ENCODE results near the gene TTC23L.
"Not testable (repeated sequence)": the region's sequence is repeated elsewhere in the genome, so short reads cannot be mapped to it uniquely, and the experiment has no call there.

TTC23L gene

GRCh38 chr5:34822956-34823715 lies 15.8 kb upstream of the TTC23L start:
- Histone ChIP-seq H3K79me2 (no peaks in the 10 kb centered on the region), H3K36me3 (ENCODE audit: control insufficient read depth, insufficient read depth, low read length) (no peaks in the 10 kb centered on the region)
- TF ChIP-seq, protein P1, sequence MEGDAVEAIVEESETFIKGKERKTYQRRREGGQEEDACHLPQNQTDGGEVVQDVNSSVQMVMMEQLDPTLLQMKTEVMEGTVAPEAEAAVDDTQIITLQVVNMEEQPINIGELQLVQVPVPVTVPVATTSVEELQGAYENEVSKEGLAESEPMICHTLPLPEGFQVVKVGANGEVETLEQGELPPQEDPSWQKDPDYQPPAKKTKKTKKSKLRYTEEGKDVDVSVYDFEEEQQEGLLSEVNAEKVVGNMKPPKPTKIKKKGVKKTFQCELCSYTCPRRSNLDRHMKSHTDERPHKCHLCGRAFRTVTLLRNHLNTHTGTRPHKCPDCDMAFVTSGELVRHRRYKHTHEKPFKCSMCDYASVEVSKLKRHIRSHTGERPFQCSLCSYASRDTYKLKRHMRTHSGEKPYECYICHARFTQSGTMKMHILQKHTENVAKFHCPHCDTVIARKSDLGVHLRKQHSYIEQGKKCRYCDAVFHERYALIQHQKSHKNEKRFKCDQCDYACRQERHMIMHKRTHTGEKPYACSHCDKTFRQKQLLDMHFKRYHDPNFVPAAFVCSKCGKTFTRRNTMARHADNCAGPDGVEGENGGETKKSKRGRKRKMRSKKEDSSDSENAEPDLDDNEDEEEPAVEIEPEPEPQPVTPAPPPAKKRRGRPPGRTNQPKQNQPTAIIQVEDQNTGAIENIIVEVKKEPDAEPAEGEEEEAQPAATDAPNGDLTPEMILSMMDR (IDR thresholded peaks at IDR 0.05) = no peak

GRCh38 chr5:34826347-34826746 lies 12.6 kb upstream of the TTC23L start:
- no peak overlapping the region for H3K9ac ChIP-seq
- no peak overlapping the region for H3K4me2 ChIP-seq (ENCODE audit: low read length)
- no peaks in the 10 kb centered on the region for H3K4me1 ChIP-seq
- no peaks in the 10 kb centered on the region for H3K36me3 ChIP-seq (ENCODE audit: control insufficient read depth, insufficient read depth, low read length)
- no peaks in the 10 kb centered on the region for H3K27me3 ChIP-seq (ENCODE audit: control insufficient read depth, insufficient read depth, low read length)
- H3K27ac ChIP-seq = no peak overlapping the region
- H3K4me3 ChIP-seq (ENCODE audit: low read depth, low read length) = no peak overlapping the region
- no peak overlapping the region for H2AFZ ChIP-seq
- no peaks in the 10 kb centered on the region for H3K9me3 ChIP-seq (ENCODE audit: control insufficient read depth, low read length)
- H3K79me2 ChIP-seq = no peaks in the 10 kb centered on the region
- TF ChIP-seq, protein P1 (IDR thresholded peaks at IDR 0.05) = no peak

More at GRCh38 chr5:34822956-34823715, 15.8 kb upstream of the TTC23L start:
- no peak overlapping the region for H3K9ac ChIP-seq
- H3K9me3 ChIP-seq (ENCODE audit: control insufficient read depth, low read length) = no peaks in the 10 kb centered on the region
- no peak overlapping the region for H3K4me3 ChIP-seq (ENCODE audit: low read depth, low read length)
- H2AFZ ChIP-seq = no peak overlapping the region
- no peaks in the 10 kb centered on the region for H3K4me1 ChIP-seq
- H3K27me3 ChIP-seq (ENCODE audit: control insufficient read depth, insufficient read depth, low read length) = no peaks in the 10 kb centered on the region
- no peak overlapping the region for H3K27ac ChIP-seq
- no peak overlapping the region for H3K4me2 ChIP-seq (ENCODE audit: low read length)

GRCh38 chr5:34827588-34828506 lies 11.1 kb upstream of the TTC23L start:
- H3K9me3 ChIP-seq (ENCODE audit: control insufficient read depth, low read length) = no peaks in the 10 kb centered on the region
- no peaks in the 10 kb centered on the region for H3K4me1 ChIP-seq
- no peak overlapping the region for H3K27ac ChIP-seq
- TF ChIP-seq, protein P1 (IDR thresholded peaks at IDR 0.05) = no peak
- no peak overlapping the region for H3K4me3 ChIP-seq (ENCODE audit: low read depth, low read length)
- no peak overlapping the region for H3K4me2 ChIP-seq (ENCODE audit: low read length)
- no peaks in the 10 kb centered on the region for H3K27me3 ChIP-seq (ENCODE audit: control insufficient read depth, insufficient read depth, low read length)
- H3K79me2 ChIP-seq = no peaks in the 10 kb centered on the region
- no peak overlapping the region for H2AFZ ChIP-seq
- no peaks in the 10 kb centered on the region for H3K36me3 ChIP-seq (ENCODE audit: control insufficient read depth, insufficient read depth, low read length)
- H3K9ac ChIP-seq = no peak overlapping the region

DNA sequence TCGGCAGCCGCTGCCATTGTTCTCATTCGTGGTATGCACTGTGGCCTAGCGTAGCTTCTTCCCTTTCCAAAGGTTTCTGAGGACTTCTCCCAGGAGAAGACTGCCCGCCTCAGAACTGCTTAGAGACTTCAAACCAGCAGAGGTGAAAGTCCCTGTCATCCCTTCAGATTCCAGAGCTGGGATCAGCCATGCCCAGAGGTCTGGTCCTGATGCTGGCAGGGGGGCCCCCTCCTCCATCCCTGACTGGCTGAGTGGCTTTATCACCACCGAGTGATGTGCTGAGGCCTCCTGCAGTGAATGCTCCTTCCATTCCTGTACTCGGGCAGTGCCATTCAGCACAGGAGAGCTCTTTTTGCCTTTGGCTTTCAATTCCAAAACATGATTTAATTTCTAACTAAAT lies 8.1 kb upstream of the TTC23L start:
- not testable (repeated sequence) for H3K4me3 ChIP-seq (ENCODE audit: low read depth, low read length); H3K4me1 ChIP-seq; H3K27ac ChIP-seq; H3K9ac ChIP-seq; H3K27me3 ChIP-seq (ENCODE audit: control insufficient read depth, insufficient read depth, low read length); H3K36me3 ChIP-seq (ENCODE audit: control insufficient read depth, insufficient read depth, low read length); H2AFZ ChIP-seq; H3K4me2 ChIP-seq (ENCODE audit: low read length); H3K9me3 ChIP-seq (ENCODE audit: control insufficient read depth, low read length); H3K79me2 ChIP-seq

DNA sequence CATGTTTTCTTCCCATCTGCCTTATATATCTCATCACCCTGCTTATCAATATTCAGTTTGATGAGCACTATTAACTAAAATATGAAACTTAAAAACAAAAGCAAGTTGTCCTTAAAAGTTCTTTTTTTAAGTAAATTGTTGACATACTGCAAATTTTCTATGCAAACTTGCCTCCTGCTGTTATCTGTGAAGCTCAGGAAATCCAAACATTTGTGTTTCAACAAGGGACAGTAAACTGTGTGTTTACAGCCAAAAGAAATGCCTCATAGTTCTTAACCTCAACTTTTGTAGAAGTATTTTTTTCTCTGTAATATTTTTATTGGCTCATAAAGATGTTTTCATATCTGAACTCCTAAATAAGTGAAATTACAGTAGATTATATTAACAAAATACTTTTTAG lies 7.7 kb upstream of the TTC23L start:
- no peak overlapping the region for H3K4me3 ChIP-seq (ENCODE audit: low read depth, low read length)
- no peak overlapping the region for H3K9ac ChIP-seq
- no peak overlapping the region for H3K4me2 ChIP-seq (ENCODE audit: low read length)
- no peaks in the 10 kb centered on the region for H3K4me1 ChIP-seq
- H3K27ac ChIP-seq = no peak overlapping the region
- no peaks in the 10 kb centered on the region for H3K9me3 ChIP-seq (ENCODE audit: control insufficient read depth, low read length)
- H3K79me2 ChIP-seq = no peaks in the 10 kb centered on the region
- no peaks in the 10 kb centered on the region for H3K27me3 ChIP-seq (ENCODE audit: control insufficient read depth, insufficient read depth, low read length)
- peak overlapping the region; percentile 8 for H2AFZ ChIP-seq
- TF ChIP-seq, protein P1 (IDR thresholded peaks at IDR 0.05) = no peak
- no peaks in the 10 kb centered on the region for H3K36me3 ChIP-seq (ENCODE audit: control insufficient read depth, insufficient read depth, low read length)
